Hepatocyte (in vitro differentiated cells): ENCODE measurements around the gene RGMB. TPM values are rescaled to one million over a fixed set of nuclear protein-coding genes. Genes with fewer than 3 reads are reported as not detected.

ENCODE experiments used
- DNase-seq: peaks from one replicate; pipeline ENCODE4 v3.0.0-alpha.2; 2016; ENCODE audit warnings: low spot score
- H2AFZ ChIP-seq: fragments of 200-600 bp; sonication (generic); 2 replicates; pipeline ENCODE4 v1.6.0; 2016; ENCODE audit warnings: antibody characterized with exemption, mild to moderate bottlenecking
- H3K27ac ChIP-seq: fragments of 200-600 bp; sonication (generic); 2 replicates; pipeline ENCODE4 v1.5.1; 2016; ENCODE audit warnings: mild to moderate bottlenecking
- H3K27me3 ChIP-seq: fragments of 200-600 bp; sonication (generic); 2 replicates; pipeline ENCODE4 v1.6.1; 2016
- H3K36me3 ChIP-seq: fragments of 200-600 bp; sonication (generic); replicated peaks from 2 replicates; pipeline ENCODE4 v1.5.1; 2016; ENCODE audit warnings: low read depth; ENCODE audit not compliant: insufficient read depth
- H3K4me1 ChIP-seq: fragments of 200-600 bp; sonication (generic); 2 replicates; pipeline ENCODE4 v1.5.1; 2016; ENCODE audit warnings: mild to moderate bottlenecking, moderate library complexity; ENCODE audit not compliant: insufficient read depth
- H3K4me2 ChIP-seq: fragments of 200-600 bp; sonication (generic); 2 replicates; pipeline ENCODE4 v1.6.0; 2016
- H3K4me3 ChIP-seq: fragments of 200-600 bp; sonication (generic); 2 replicates; pipeline ENCODE4 v1.5.1; 2016; ENCODE audit warnings: mild to moderate bottlenecking
- H3K79me2 ChIP-seq: fragments of 200-600 bp; sonication (generic); 2 replicates; pipeline ENCODE4 v1.6.0; 2017; ENCODE audit warnings: mild to moderate bottlenecking
- H3K9me2 ChIP-seq: fragments of 200-600 bp; sonication (generic); replicated peaks from 2 replicates; pipeline ENCODE4 v1.6.0; 2017; ENCODE audit warnings: mild to moderate bottlenecking; ENCODE audit not compliant: insufficient read depth
- H3K9me3 ChIP-seq: fragments of 200-600 bp; sonication (generic); 2 replicates; pipeline ENCODE4 v1.5.1; 2016; ENCODE audit warnings: low read depth, mild to moderate bottlenecking
- H4K20me1 ChIP-seq: fragments of 200-600 bp; sonication (generic); 2 replicates; pipeline ENCODE4 v1.6.0; 2016; ENCODE audit warnings: mild to moderate bottlenecking; ENCODE audit not compliant: insufficient read depth, poor library complexity, severe bottlenecking
- EZH2 ChIP-seq: fragments of 200-600 bp; sonication (generic); IDR thresholded peaks from 2 replicates; pipeline ENCODE4 v1.6.1; 2016; ENCODE audit warnings: antibody characterized with exemption, mild to moderate bottlenecking, borderline replicate concordance
- EZH2phosphoT487 ChIP-seq: fragments of 200-600 bp; sonication (generic); IDR thresholded peaks from one replicate; pipeline ENCODE4 v1.6.1; 2018; ENCODE audit warnings: antibody characterized with exemption, mild to moderate bottlenecking, low read depth, moderate library complexity; ENCODE audit not compliant: unreplicated experiment, severe bottlenecking
- WGBS: methylation state at CpG from one replicate; pipeline ENCODE4 v1.1.6; 2016; ENCODE audit warnings: low lambda C conversion rate; ENCODE audit errors: missing lambda C conversion rate; 5-methylcytosine and 5-hydroxymethylcytosine counted together
- polyA plus RNA-seq: library from polyadenylated mRNA; unstranded; fragments of >200 nt; fragmentation: Nextera tagmentation; extraction: Ambion mirVana; gene quantifications from 2 replicates; pipeline ENCODE4 v1.2.1, GENCODE V29; 2016
- total RNA-seq: library from RNA; depleted of rRNA; stranded (reverse); fragments of >200 nt; gene quantifications from 2 replicates; pipeline ENCODE4 v1.2.3, GENCODE V29; 2014
- TF ChIP-seq, protein P1 (sequence below): fragments of 200-600 bp; sonication (generic); IDR thresholded peaks from 2 replicates; pipeline ENCODE4 v1.5.1; 2016; ENCODE audit warnings: antibody characterized with exemption, mild to moderate bottlenecking; ENCODE audit not compliant: poor library complexity

The RGMB gene
- total and polyA plus RNA-seq, 2 experiments from 2014 or later: 8.4 to 11.6 TPM

GRCh38 chr5:98794001-98794400 is 20.5 kb downstream of the RGMB start:
- Histone ChIP-seq H3K4me1 (no peaks in the 10 kb centered on the region), H4K20me1 (no peaks in the 10 kb centered on the region), H3K27me3 (no peaks in the 10 kb centered on the region), H3K4me3 (no peak overlapping the region), H3K79me2 (peaks cover 28% of the 10 kb centered on the region), H3K9me3 (no peaks in the 10 kb centered on the region), H3K36me3 (no peaks in the 10 kb centered on the region), H2AFZ (no peak overlapping the region), H3K27ac (no peak overlapping the region), H3K4me2 (no peak overlapping the region), H3K9me2 (no peaks in the 10 kb centered on the region)
- DNase-seq: no peak
- 90% methylated on average over 7 of the region's 7 CpGs for WGBS
- TF ChIP-seq, protein P1, sequence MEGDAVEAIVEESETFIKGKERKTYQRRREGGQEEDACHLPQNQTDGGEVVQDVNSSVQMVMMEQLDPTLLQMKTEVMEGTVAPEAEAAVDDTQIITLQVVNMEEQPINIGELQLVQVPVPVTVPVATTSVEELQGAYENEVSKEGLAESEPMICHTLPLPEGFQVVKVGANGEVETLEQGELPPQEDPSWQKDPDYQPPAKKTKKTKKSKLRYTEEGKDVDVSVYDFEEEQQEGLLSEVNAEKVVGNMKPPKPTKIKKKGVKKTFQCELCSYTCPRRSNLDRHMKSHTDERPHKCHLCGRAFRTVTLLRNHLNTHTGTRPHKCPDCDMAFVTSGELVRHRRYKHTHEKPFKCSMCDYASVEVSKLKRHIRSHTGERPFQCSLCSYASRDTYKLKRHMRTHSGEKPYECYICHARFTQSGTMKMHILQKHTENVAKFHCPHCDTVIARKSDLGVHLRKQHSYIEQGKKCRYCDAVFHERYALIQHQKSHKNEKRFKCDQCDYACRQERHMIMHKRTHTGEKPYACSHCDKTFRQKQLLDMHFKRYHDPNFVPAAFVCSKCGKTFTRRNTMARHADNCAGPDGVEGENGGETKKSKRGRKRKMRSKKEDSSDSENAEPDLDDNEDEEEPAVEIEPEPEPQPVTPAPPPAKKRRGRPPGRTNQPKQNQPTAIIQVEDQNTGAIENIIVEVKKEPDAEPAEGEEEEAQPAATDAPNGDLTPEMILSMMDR: no peak
- no peak for TF ChIP-seq EZH2phosphoT487
- TF ChIP-seq EZH2: no peak

DNA sequence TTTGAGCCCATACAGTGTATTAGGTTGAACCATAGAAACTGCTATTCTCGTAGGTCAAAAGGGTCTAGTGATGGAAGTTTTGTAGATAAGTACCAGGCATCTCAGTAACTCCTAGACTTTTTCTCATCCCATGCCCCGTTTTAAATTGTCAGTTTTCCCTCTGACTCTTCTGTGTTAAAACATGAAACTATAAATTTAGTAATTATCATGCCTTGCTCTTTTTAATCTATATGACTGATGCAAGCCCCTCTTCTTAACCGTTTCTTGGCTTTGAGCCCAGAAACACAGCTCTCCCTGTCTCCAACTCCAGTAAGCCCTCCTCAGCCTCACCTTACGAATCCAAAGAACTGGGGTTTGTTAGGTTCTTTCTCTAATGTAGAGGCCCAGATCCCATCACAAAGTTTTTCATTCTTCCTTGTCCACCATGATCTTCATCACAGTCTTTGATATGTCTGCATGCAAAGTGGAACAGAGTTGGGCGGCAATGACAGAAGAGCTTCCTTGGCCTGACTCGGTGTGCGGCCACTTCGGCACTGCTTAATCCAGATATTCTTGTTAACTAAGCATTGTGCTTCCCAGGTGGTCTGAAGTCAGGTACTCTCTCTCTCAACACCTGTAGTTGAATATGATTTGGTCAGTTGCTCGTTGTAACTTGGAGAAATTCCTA is 21.1 kb downstream of the RGMB start:
- TF ChIP-seq EZH2: no peak
- Histone ChIP-seq H3K79me2 (peaks cover 23% of the 10 kb centered on the region), H3K36me3 (no peaks in the 10 kb centered on the region), H3K9me3 (no peaks in the 10 kb centered on the region), H4K20me1 (no peaks in the 10 kb centered on the region), H3K4me2 (no peak overlapping the region), H3K4me1 (no peaks in the 10 kb centered on the region), H3K27ac (no peak overlapping the region), H3K9me2 (no peaks in the 10 kb centered on the region), H2AFZ (no peak overlapping the region), H3K27me3 (no peaks in the 10 kb centered on the region), H3K4me3 (no peak overlapping the region)
- 87% methylated on average over 9 of the region's 9 CpGs for WGBS
- no peak for DNase-seq

DNA sequence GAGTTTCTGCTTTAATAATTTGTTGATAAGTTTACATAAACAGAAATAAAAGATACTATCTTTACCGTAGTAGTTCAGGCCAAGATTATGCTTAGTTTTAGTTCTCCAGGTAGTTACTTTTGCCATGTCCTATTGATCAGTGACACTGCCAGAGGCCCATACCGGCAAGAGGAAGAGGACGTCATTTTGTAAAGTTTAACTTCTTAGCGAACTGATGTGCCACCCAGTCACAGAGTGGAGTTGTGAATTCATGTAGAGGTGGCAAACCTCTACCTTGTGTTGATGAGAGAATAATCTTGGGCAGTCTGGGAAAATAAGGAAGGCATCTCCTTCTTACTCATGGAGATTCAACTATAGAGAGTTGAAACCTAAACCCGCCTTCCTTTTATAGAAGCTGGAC is 21.8 kb downstream of the RGMB start:
- TF ChIP-seq, protein P1: no peak
- no peak for TF ChIP-seq EZH2phosphoT487
- no peak for TF ChIP-seq EZH2
- Histone ChIP-seq H3K27ac (no peak overlapping the region), H3K9me3 (no peaks in the 10 kb centered on the region), H3K36me3 (no peaks in the 10 kb centered on the region), H2AFZ (no peak overlapping the region), H3K79me2 (peaks cover 17% of the 10 kb centered on the region), H3K27me3 (no peaks in the 10 kb centered on the region), H3K4me1 (no peaks in the 10 kb centered on the region), H3K4me3 (no peak overlapping the region), H3K4me2 (no peak overlapping the region), H3K9me2 (no peaks in the 10 kb centered on the region), H4K20me1 (no peaks in the 10 kb centered on the region)
- DNase-seq: no peak
- 88% methylated on average over 5 of the region's 5 CpGs for WGBS

DNA sequence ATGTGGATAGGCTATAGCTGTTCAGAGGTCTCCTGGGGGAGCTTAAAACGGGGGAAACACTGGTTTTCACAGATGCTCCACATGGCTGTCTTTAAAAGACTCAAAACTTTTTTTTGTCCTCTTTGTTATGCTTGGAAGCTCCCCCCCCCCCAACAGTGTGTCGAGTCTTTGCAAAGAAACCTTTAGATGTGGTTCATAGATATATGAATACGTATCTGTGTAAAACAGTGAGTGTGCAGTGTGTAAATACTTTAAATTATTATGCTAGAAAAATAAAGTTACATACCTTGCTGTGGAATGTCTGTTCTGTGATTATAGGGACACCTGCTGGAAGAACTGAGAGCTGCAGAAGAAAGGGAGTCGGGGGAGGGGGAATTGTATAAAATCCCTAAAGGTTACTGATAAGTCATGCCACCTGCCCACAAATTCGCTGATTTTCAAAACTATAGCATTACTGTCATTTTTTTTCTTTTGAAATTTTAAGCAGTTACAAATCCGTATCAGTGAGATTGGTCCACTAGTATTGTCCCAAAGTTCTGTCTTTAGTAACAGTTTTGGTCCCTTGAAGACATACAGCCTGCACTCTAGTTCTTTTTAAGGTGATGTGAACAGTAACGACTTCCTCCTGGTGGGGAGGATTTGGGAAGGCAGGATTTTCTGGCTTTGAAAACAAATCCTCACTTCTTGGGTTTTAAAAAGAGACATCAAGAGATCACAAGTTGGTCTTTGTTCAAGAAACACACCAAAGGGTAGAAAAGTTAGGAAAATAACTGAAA is 22.9 kb downstream of the RGMB start:
- Histone ChIP-seq H3K27me3 (no peaks in the 10 kb centered on the region), H4K20me1 (no peaks in the 10 kb centered on the region), H3K27ac (no peak overlapping the region), H3K4me2 (peak overlapping the region; percentile 44), H3K9me3 (no peaks in the 10 kb centered on the region), H3K4me3 (no peak overlapping the region), H3K79me2 (peaks cover 11% of the 10 kb centered on the region), H3K4me1 (no peaks in the 10 kb centered on the region), H3K9me2 (no peaks in the 10 kb centered on the region), H3K36me3 (no peaks in the 10 kb centered on the region), H2AFZ (no peak overlapping the region)
- 8% methylated on average over 7 of the region's 7 CpGs for WGBS
- TF ChIP-seq EZH2 (no peak), EZH2phosphoT487 (no peak)
- TF ChIP-seq, protein P1: peak; percentile 84
- DNase-seq: peak; percentile 68
